Esophagus muscularis mucosa (tissue), 4 donors: ENCODE data around the gene MICAL3. TPM values are rescaled to one million over a fixed set of nuclear protein-coding genes. Genes with fewer than 3 reads are reported as not detected.
"Not testable (repeated sequence)": the region's sequence is repeated elsewhere in the genome, so short reads cannot be mapped to it uniquely, and the experiment has no call there.

Experiments
- DNase-seq: peaks from one replicate; pipeline ENCODE4 v3.0.0-alpha.2; 2017; ENCODE audit errors: extremely low spot score
- H3K27ac ChIP-seq, 4 donors: fragments of 200-600 bp; sonication (generic); replicated peaks in 1 of 4; 1 replicate in 3 of 4; 2 replicates in 1 of 4; pipeline ENCODE4 v1.5.1; 2016 to 2019; ENCODE audit warnings: mild to moderate bottlenecking in 1 of 4
- H3K27me3 ChIP-seq, 4 donors: fragments of 200-600 bp; sonication (generic); one replicate each; pipeline versions ENCODE4 v1.5.1 to v1.6.0; 2016 to 2019
- H3K36me3 ChIP-seq, 4 donors: fragments of 200-600 bp; sonication (generic); one replicate each; pipeline ENCODE4 v1.5.1; 2016 to 2019
- H3K4me1 ChIP-seq, 4 donors: fragments of 200-600 bp; sonication (generic); one replicate each; pipeline ENCODE4 v1.5.1; 2016 to 2019
- H3K4me3 ChIP-seq, 4 donors: fragments of 200-600 bp; sonication (generic); 1 replicate in 2 of 4; 2 replicates in 2 of 4; pipeline ENCODE4 v1.5.1; 2016 to 2019; ENCODE audit warnings: mild to moderate bottlenecking in 4 of 4, moderate library complexity in 1 of 4
- H3K9me3 ChIP-seq, 4 donors: fragments of 200-600 bp; sonication (generic); 1 replicate in 3 of 4; 2 replicates in 1 of 4; pipeline ENCODE4 v1.5.1; 2016 to 2019
- EP300 ChIP-seq: sonication (generic); formaldehyde crosslinking; IDR thresholded peaks from one replicate; pipeline ENCODE4 v1.6.1; 2017; ENCODE audit warnings: antibody characterized with exemption
- POLR2A ChIP-seq: fragments of 450-650 bp; IDR thresholded peaks from one replicate; pipeline ENCODE4 v1.6.1; 2017; ENCODE audit warnings: antibody characterized with exemption, moderate library complexity, mild to moderate bottlenecking, low read depth
- POLR2AphosphoS5 ChIP-seq, 2 donors: sonication (generic); formaldehyde crosslinking; IDR thresholded peaks; one replicate each; pipeline ENCODE4 v1.6.1; 2017; ENCODE audit warnings: antibody characterized with exemption in 2 of 2
- WGBS: methylation state at CpG from one replicate; pipeline ENCODE4 v1.1.5; 2018; 5-methylcytosine and 5-hydroxymethylcytosine counted together
- intact Hi-C: fragments of 100-400 bp; cut with DNase I; formaldehyde crosslinking; loops from one replicate; pipeline ENCODE4 v1.15.1; 2023
- total RNA-seq, 4 donors: library from RNA; depleted of rRNA; stranded (reverse); fragments of >200 nt; gene quantifications; one replicate each; pipeline versions ENCODE4 v1.1.0 to v1.2.1, GENCODE V29; 2016
- TF ChIP-seq, protein P1 (sequence below), 3 experiments: fragments of 200-600 bp in 2 of 3; fragments of 450-650 bp in 1 of 3; sonication (generic) in 2 of 3; IDR thresholded peaks; one replicate each; pipeline ENCODE4 v1.5.1; 2017 to 2019; ENCODE audit warnings: antibody characterized with exemption in 3 of 3, mild to moderate bottlenecking in 2 of 3, moderate library complexity in 1 of 3

Gene MICAL3
- total RNA-seq, 4 donors from 2014 or later, result 35.1 to 91.8 (median 67.8) TPM

DNA sequence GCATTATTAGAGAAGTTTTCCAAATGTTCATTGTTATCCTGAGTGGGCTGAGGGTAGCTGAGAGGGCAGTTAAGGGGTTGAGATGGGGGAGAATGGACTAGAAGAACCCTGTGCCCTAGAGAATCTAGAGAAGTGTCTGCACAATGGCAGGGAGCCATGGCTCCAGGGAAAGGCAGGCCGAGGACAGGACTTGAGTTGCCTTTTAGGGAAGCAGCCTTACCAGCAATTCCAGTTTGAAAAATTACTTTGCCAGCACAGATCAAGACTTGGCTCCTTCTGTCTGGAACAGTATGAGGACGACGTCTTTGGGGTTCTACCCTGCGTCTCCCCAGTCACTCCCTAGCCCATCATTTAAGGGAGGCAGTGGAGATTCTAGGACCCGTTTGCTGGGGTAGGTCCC is 25.7 kb upstream of the MICAL3 start:
- TF ChIP-seq POLR2A (no peak), POLR2AphosphoS5 (IDR thresholded peaks at IDR 0.05) (peak in 1 of 2 donors; percentile 30)
- WGBS, result 39% methylated on average over 5 of the region's 5 CpGs
- H3K4me3 ChIP-seq, result no peak overlapping the region
- H3K36me3 ChIP-seq, result no peaks in the 10 kb centered on the region
- peaks cover under 1 to 25% (median 18%) of the 10 kb centered on the region in 4 donors for H3K4me1 ChIP-seq
- H3K27me3 ChIP-seq, result no peaks in the 10 kb centered on the region
- H3K27ac ChIP-seq, result peak overlapping the region; percentile 51 to 80 (median 77)
- intact Hi-C loops, result no loop called here
- no peak for DNase-seq
- no peaks in the 10 kb centered on the region for H3K9me3 ChIP-seq

DNA sequence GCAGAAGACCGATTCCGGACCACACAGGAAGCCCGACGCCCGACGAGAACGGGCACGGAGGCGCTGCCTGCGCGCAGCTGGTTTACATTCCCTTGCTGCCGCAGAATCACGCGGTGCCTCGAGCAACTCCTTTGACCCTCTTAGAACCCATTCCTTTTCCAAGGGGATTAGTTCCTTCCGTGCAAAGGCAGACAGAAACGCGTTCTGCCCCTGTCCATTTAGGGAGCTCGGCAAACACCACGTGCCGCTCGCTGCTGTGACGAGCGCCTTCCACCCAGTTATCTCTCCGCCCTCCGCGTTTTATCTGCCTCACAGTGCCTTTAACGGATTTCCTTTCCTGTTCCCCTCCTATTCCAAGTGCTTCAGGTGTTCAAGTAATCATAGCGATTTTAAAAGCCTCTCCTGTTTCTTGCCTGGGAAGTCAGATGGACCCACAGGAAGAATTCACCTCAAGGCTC is 24.1 kb upstream of the MICAL3 start:
- peaks cover 14 to 38% (median 31%) of the 10 kb centered on the region in 4 donors for H3K4me1 ChIP-seq
- DNase-seq, result no peak
- TF ChIP-seq POLR2AphosphoS5 (IDR thresholded peaks at IDR 0.05) (peak in 1 of 2 donors; percentile 9), POLR2A (no peak)
- H3K36me3 ChIP-seq, result no peaks in the 10 kb centered on the region
- H3K4me3 ChIP-seq, result no peak overlapping the region
- H3K27me3 ChIP-seq, result no peaks in the 10 kb centered on the region
- intact Hi-C loops, result no loop called here
- WGBS, result 88% methylated on average over 28 of the region's 29 CpGs
- peak overlapping the region; percentile 3 to 80 (median 44) for H3K27ac ChIP-seq
- no peaks in the 10 kb centered on the region for H3K9me3 ChIP-seq

DNA sequence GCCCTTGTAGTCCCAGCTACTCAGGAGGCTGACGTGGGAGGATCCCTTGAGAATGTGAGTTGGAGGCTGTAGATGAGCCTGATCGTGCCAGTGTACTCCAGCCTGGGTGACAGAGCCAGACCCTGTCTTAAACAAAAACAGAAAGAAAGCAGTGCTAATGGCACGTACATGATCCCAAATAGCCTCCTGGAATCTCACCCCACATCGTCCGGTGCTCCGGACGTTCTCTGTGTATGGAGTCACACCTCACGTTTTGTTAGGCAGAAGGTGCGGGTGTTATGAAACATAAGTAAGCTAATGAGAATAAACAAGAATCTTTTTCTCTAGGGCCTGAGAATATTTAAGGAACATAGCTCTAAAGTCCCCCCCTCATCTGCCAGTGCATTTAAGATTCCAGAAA is 23.7 kb upstream of the MICAL3 start:
- peaks cover 18 to 38% (median 31%) of the 10 kb centered on the region in 4 donors for H3K4me1 ChIP-seq
- no peaks in the 10 kb centered on the region for H3K36me3 ChIP-seq
- no peak for DNase-seq
- peak overlapping the region; percentile 3 to 80 (median 44) for H3K27ac ChIP-seq
- no peak overlapping the region for H3K4me3 ChIP-seq
- WGBS, result 86% methylated on average over 9 of the region's 9 CpGs
- TF ChIP-seq POLR2AphosphoS5 (IDR thresholded peaks at IDR 0.05) (no peak), EP300 (no peak), POLR2A (no peak)
- TF ChIP-seq, protein P1, sequence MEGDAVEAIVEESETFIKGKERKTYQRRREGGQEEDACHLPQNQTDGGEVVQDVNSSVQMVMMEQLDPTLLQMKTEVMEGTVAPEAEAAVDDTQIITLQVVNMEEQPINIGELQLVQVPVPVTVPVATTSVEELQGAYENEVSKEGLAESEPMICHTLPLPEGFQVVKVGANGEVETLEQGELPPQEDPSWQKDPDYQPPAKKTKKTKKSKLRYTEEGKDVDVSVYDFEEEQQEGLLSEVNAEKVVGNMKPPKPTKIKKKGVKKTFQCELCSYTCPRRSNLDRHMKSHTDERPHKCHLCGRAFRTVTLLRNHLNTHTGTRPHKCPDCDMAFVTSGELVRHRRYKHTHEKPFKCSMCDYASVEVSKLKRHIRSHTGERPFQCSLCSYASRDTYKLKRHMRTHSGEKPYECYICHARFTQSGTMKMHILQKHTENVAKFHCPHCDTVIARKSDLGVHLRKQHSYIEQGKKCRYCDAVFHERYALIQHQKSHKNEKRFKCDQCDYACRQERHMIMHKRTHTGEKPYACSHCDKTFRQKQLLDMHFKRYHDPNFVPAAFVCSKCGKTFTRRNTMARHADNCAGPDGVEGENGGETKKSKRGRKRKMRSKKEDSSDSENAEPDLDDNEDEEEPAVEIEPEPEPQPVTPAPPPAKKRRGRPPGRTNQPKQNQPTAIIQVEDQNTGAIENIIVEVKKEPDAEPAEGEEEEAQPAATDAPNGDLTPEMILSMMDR (IDR thresholded peaks at IDR 0.05), result no peak
- H3K27me3 ChIP-seq, result no peaks in the 10 kb centered on the region
- H3K9me3 ChIP-seq, result no peaks in the 10 kb centered on the region
- intact Hi-C loops, result no loop called here

DNA sequence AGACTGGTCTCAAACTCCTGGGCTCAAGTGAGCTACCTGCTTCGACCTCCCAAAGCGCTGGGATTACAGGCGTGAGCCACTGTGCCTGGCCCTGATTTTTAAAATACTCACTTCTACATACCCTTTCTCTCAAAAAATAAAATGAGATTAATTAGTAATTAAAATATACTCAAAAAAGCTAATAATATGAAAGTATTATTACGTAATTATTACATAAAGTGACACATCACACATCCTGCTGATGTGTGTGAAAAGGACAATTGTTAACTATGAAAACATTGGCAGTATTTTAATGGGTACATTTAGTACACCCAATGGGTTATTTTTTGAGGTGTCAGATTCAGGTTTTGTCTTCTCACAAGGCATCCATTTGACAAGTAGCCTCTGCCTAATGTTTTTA is 21.4 kb upstream of the MICAL3 start:
- TF ChIP-seq POLR2A (no peak), POLR2AphosphoS5 (IDR thresholded peaks at IDR 0.05) (no peak), EP300 (no peak)
- TF ChIP-seq, protein P1 (IDR thresholded peaks at IDR 0.05), result no peak
- intact Hi-C loops, result no loop called here
- peaks cover 20 to 32% (median 27%) of the 10 kb centered on the region in 4 donors for H3K4me1 ChIP-seq
- no peaks in the 10 kb centered on the region for H3K9me3 ChIP-seq
- WGBS, result 97% methylated on average over 4 of the region's 4 CpGs
- DNase-seq, result no peak
- H3K36me3 ChIP-seq, result no peaks in the 10 kb centered on the region
- H3K4me3 ChIP-seq, result no peak overlapping the region
- H3K27ac ChIP-seq, result peak overlapping the region in 2 of 4 donors; percentile 57 to 65
- H3K27me3 ChIP-seq, result no peaks in the 10 kb centered on the region

DNA sequence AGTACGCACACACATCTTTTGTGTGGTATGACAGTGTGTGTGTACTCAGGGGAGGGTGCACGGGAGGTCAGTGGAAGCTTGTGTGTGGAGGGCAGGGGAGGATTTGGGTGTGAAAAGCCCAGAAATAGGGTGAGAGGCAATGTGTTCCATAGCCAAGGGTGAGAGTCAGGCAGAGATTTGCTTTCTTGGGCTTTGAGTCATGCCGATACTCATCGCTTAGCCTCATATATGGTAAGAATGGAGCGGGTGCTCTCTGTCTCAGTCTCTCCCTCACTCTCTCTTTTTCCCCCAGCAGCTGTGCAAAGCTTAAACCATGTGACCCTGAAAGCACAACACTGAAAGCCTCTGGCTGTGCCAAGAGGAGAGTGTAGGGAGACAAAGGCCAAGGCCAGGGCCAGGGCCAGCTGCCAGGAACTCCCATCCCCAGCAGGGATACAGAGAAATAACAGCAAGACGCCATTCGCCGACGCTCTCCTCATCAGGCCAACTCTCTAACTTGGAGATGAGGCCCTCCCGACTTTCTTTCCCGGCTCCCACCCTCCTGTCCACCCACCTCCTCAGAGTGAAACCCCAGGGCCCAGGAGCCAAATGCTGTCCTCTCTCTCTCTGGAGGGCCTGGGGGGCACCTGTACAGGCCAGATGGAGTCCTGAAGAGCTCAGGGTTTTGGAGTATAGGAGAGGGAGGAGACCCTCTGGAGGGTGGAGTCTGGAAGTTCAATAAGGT is 20.3 kb upstream of the MICAL3 start:
- H3K36me3 ChIP-seq, result no peaks in the 10 kb centered on the region
- DNase-seq, result no peak
- intact Hi-C loops, result no loop called here
- H3K27me3 ChIP-seq, result no peaks in the 10 kb centered on the region
- no peak overlapping the region for H3K4me3 ChIP-seq
- peaks cover 16 to 21% (median 20%) of the 10 kb centered on the region in 4 donors for H3K4me1 ChIP-seq
- no peaks in the 10 kb centered on the region for H3K9me3 ChIP-seq
- WGBS, result 58% methylated on average over 11 of the region's 11 CpGs
- H3K27ac ChIP-seq, result peak overlapping the region; percentile 57 to 65 (median 62)
- TF ChIP-seq POLR2AphosphoS5 (IDR thresholded peaks at IDR 0.05), result peak in 1 of 2 donors; percentile 57
- TF ChIP-seq, protein P1 (IDR thresholded peaks at IDR 0.05), result no peak

DNA sequence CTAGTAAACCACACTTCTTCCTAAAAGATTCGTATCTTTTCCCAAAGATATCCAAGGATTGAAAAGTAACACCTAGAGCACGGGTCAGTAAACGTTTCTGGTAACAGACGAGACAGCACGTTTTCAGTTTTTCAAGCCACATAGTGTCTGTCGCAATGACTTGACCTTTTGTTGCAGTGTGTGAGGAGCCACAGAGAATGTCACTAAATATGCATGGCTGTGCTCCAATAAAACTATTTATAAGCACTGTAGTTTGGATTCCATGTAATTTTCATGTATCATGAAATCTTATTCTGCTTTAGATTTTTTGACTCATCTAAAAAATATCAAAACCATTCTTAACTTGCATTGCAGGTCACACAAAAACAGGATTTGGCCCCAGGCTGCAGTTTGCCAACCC is 18.3 kb upstream of the MICAL3 start:
- H3K4me3 ChIP-seq, result no peak overlapping the region
- no peak for TF ChIP-seq POLR2AphosphoS5 (IDR thresholded peaks at IDR 0.05)
- no peak for TF ChIP-seq POLR2A
- TF ChIP-seq, protein P1 (IDR thresholded peaks at IDR 0.05), result no peak
- no peak for TF ChIP-seq EP300
- H3K9me3 ChIP-seq, result no peaks in the 10 kb centered on the region
- H3K36me3 ChIP-seq, result no peaks in the 10 kb centered on the region
- 81% methylated on average over 6 of the region's 6 CpGs for WGBS
- intact Hi-C loops, result no loop called here
- no peak for DNase-seq
- H3K27me3 ChIP-seq, result no peaks in the 10 kb centered on the region
- peak overlapping the region in 1 of 4 donors; percentile 14 for H3K27ac ChIP-seq
- H3K4me1 ChIP-seq, result peaks cover 16 to 20% (median 18%) of the 10 kb centered on the region in 4 donors

DNA sequence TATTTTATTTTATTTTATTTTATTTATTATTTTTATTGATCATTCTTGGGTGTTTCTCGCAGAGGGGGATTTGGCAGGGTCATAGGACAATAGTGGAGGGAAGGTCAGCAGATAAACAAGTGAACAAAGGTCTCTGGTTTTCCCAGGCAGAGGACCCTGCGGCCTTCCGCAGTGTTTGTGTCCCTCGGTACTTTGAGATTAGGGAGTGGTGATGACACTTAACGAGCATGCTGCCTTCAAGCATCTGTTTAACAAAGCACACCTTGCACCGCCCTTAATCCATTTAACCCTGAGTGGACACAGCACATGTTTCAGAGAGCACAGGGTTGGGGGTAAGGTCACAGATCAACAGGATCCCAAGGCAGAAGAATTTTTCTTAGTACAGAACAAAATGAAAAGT is 16.5 kb upstream of the MICAL3 start:
- H3K27ac ChIP-seq, intact Hi-C loops, H3K36me3 ChIP-seq, H3K27me3 ChIP-seq, H3K4me3 ChIP-seq, H3K9me3 ChIP-seq, DNase-seq: not testable (repeated sequence)
- H3K4me1 ChIP-seq, result peaks cover 16 to 20% (median 18%) of the 10 kb centered on the region in 4 donors
- WGBS, result 91% methylated on average over 6 of the region's 6 CpGs
